HL-60/S4 treated with phorbol 12-myristate 13-acetate at 8.2 ng/mL for 4 days and 3 days (cell line): ENCODE data around the gene COG5.

Experiments used
- in situ Hi-C: fragments of 300-500 bp; cut with MboI; formaldehyde crosslinking; loops from 2 replicates; pipeline ENCODE4 v1.15.0; 2022; ENCODE audit warnings: low sequenced_read_pairs

The COG5 gene

DNA sequence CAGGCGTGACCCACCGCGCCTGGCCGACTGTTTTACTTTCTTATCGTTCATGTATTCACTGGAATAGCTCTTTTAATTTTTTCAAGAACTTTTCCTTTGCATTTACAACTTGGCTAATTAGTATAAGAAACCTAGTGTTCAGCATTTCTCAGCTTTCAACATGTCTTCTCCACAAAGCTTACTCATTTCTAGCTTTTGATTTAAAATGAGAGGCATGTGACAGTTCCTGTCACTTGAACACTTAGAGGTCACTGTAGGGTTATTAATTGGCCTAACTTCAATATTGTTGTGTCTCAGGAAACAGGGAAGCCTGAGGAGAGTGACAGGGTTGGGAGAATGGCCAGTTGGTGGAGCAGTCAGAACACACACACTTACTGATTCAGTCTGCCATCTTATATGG lies 218.9 kb downstream of the COG5 start:
- in situ Hi-C loops: no loop called here

DNA sequence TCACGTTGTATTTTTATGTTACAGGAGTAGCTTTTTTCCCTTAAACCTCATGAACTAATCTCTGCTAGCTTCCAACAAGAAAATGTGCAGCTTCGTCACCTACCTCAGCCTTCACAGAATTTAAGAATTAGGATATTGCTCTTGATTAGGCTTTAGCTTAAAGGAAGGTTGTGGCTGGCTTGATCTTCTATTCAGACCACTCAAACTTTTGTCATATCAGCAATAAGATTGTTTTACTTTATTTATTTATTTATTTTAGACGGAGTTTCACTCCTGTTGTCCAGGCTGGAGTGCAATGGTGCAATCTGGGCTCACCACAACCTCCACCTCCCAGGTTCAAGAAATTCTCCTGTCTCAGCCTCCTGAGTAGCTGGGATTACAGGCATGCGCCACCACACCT lies 219.4 kb downstream of the COG5 start:
- in situ Hi-C loops: no loop called here

DNA sequence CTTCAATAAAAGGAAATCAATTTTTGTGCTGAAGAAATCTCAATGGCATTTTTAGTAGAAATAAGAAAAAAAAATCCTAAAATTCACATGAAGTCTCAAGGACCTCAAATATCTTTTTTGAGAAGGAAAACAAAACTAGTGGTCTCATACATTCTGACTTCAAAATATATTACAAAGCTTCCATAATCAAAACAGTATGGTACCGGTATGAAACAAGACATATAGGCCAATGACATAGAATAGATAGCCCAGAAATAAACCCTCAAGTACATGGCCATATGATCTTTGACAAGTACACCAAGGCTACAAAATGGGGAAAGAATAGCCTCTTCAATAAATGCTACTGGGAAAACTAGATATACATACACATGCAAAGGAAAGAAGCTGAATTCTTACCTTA lies 225.6 kb downstream of the COG5 start:
- in situ Hi-C loops: no loop called here

DNA sequence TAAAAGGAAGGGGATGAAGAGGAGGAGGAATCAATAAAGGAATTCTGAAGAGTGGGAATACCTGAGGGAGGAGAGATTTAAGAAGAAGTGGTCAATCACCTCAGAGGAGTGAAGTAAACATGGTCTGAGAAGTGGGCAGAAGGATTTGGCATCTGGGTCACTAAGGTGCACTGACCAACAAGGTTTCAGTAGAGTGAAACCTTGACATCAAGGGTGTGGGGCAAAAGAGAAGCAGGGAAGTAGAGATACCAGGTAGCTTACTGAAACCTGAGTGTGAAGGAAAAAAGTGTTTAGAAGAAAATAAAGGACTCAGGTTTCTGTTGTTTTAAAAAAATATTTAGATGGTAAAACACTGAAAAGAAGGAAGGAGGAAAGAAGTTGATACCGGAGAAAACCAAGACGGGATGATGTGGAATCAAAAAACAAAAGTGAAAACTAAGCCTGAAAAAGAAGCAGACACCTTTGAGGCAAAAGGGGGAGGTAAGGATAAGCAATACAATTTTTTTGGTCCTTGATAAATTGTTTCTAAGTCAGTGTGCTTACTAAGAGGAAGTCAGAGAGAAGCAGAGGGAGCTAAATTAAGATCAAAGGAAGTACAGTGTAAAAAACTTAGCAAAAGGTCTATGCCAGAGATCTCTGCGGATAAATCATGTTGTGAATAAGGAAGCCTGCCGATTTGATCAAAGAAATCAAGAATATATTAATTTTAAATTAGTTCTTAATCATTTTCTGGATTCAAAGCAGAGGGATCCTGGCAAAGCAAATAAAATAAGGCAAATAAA lies 231.0 kb downstream of the COG5 start:
- in situ Hi-C loops: no loop called here

DNA sequence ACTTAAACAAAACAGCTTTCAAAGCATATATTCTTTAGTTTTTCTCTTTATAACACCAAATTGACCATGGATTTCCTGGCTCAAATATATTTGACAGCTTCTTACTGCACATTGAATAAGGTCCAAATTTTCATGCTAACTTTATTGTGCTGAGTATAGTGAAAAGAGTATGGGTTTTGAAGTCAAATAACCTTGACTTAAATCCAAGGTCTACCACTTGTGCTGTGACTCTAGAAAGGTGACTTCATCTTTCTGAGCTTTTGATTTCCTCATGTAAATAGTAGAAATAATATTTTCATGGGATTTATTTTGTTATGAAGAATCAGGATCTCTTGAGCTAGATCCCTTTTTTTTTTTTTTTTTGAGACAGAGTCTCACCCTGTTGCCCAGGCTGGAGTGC lies 233.2 kb downstream of the COG5 start:
- in situ Hi-C loops: no loop called here

DNA sequence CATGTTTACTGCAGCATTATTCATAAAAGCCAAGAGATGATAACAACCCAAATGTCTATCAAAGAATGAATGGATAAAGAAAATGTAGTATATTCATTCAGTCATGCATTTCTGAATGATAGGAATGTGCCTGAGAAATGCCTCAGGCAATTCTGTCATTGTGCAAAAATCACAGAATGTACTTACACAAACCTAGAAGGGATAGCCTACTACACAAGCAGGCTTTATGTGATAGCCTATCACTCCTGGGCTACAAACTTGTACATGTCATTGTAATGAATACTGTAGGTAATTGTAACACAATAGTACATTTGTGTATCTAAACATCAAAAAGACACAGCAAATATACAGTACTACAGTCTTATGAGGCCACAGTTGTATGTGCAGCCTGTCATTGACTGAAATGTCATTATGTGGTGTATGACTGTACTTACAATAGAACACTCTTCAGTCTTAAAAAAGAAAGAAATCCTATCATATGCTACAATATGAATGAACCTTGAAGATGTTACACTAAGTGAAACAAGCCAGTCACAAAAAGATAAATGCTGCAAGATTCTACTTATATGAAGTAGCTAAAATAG lies 235.6 kb downstream of the COG5 start:
- in situ Hi-C loops: no loop called here

DNA sequence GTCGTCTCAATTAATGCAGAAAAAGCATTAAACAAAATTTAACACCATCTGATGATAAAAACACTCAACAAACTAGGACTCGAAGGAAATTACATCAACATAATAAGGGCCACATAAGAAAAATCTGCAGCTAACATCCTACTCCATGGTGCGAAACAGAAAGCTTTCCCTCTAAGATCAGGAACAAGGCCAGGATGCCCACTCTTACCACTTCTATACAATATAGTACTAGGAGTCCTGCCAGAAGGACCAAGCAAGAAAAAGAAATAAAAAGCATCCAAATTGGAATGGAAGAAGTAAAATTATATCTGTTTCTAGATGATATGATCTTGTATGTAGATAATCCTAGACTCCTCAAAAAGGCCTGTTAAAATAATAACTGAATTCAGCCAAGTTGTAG lies 237.7 kb downstream of the COG5 start:
- in situ Hi-C loops: no loop called here

DNA sequence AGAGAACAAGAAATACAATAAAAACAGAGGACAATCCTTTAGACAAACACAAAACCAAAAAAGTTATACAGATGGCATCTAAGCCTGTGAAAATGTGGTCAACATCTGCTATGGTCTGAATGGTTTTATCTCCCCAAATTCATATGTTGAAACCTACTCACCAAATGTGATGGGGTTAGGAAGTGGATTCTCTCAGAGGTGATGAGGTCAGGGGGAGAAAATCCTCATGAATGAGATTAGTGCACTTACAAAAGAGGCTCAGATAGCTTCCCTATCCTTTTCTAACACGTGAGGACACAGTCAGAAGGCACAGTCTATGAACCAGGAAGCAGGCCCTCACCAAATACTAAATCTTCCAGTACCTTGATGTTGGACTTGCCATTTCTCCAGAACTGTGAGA lies 241.7 kb downstream of the COG5 start:
- in situ Hi-C loops: no loop called here

DNA sequence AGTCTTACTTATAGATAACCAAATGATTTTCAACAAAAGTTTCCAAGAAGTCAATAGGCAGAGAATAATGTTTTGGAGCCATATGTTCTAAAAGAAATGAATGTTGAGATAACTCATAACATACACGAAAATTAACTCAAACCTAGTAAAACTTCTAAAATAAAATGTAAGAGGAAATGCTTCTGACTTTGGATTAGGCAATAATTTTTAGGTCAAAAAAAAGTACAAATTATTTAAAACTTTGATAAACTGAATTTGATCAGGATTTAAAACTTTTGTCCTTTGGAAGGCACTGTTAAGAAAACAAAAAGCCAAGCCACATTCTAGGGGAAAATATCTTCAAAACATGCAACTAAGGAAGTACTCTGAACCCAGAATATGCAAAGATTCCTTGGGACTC lies 242.1 kb downstream of the COG5 start:
- in situ Hi-C loops: no loop called here

DNA sequence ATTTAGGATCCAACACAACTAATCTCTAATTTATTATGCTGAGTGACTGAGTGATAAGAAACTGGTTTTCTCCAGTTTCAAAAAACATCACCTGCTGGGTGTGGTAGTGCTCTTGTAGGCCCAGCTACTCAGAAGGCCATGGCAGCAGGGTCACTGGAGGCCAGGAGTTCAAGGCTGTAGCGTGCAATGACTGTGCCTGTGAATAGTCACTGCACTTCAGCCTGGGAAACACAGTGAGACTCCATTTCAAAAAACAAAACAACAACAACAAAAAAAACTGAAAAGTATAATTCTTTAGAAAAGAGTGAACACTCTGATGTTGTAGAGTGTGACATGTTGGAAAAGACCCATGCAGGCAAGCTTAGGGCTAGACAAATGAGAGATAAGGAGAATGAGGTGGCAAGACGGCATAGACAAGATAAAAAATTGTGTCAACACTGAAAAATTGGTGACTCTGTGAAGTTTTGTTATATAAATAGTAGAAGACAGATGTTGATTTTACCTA lies 243.9 kb downstream of the COG5 start:
- in situ Hi-C loops: no loop called here

DNA sequence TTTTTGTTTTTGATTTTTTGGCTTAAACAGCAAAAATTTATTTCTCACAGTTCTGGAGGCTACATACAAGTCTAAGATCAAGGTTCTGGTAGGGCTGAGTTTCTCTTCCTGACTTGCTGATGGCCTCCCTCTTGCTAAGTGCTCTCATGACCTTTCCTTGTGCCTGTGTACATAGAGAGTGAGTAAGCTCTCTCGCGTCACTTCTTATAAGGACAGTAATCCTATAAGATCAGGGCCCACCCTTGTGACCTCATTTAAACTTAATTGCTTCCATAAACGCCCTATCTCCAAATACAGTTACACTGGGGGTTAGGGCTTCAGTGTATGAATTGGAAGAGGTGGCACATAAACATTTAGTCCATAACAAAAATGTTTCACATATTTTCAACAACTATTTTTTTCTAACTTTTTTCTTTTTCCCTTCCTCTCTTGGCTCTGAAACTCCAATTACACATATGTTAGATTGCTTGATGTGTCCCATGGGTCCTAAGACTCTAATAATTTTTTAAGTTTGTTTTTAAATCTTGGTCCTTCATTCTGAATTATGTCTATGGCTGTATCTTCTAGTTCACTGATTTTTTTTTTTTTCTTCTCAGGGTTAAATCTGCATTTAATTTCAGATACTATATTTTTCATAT lies 245.1 kb downstream of the COG5 start:
- in situ Hi-C loops: no loop called here

DNA sequence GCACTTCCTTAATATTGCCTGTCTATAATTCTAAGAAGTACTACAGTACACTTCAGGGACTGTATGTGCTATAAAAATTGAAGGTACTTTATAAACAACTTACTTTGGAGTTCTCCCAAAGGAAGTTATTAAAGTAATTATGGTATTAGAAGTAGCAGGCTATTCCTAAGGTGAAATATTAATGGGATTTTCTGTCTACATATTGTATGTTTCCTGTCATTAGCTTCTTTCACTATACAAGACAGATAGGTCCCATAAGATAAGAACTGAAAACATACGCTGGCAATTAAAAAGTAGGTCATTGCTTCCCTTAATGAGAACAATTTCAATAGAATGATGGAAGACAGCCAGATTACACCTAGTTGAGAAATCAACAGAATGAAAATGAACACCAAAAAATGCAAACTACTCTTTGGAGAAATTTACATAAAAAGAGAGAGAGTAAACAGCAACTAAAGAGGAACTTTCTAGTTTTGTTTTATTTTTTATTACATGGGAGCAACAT lies 248.0 kb downstream of the COG5 start:
- in situ Hi-C loops: no loop called here

DNA sequence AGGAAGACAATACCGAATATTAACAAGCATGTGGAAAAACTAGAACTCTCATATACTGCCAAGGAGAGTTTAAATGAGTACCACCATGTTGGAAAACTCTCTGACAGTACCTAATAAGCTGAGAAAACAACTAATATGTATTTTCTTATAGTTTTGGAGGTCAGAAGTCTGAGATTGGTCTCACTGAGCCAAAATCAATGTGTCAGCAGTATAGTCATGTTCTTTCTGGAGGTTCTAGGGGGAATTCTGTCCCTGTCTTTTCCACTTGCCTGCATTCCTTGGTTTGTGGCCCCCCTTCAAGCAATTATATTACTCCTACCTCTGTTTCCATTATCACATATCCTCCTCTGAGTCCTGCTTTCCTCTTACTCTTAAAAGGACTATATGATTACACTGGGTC lies 250.4 kb downstream of the COG5 start:
- in situ Hi-C loops: no loop called here

DNA sequence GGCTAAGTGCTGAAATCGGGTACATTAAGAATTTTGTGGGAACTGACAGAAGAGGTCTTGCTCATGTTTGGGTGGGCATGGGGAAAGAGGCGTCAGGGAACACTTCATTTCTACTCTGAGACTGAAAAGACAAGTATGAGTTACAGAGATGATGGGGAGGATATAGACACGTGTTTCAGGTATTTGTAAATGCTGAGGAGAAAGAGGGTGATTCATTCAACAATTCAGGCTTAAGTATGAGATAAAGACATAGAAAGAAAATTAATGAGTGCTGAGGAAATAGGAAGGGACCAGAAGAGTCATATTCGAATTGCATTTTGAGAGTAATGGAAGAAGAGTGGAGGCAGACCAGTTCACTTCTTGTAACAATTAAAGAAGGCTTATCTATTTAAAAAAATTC lies 251.3 kb downstream of the COG5 start:
- in situ Hi-C loops: no loop called here

DNA sequence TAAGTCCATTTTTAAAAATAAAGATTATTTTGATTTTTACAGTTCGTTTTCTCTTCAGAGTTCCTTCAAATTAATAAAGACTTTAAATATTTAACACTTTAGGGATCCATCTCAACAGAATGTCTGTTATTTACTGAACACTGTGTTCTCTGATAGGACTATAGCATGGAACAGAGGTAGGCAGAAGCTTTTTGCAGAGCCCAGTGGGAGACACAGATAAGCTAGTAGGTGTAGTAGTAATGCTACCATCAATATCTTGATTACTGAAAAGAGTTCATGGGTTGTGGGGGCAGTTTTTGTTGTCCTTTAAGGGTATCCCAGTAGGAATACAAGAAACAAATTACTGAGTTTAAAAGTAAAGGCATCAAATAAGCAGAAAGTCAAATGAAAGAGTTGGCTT lies 254.4 kb downstream of the COG5 start:
- in situ Hi-C loops: no loop called here

DNA sequence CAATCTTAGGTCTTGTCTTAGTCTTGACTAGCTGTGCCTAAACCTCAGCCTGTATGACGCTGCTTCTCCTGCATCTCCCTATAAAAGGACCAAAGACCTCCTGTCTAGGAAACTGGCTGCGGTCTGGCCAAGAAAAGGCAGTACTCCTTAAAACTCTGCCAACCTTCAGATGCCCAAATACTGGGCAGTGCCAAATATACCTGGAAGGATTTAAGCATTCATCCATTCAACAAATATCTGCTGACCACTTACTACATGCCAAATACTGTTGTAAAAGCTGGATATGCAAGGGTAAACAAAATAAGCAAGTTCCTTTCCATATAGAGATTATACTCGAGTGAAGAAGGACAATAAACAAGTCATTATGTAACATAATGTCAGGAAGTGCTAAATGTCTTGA lies 259.1 kb downstream of the COG5 start:
- in situ Hi-C loops: no loop called here

DNA sequence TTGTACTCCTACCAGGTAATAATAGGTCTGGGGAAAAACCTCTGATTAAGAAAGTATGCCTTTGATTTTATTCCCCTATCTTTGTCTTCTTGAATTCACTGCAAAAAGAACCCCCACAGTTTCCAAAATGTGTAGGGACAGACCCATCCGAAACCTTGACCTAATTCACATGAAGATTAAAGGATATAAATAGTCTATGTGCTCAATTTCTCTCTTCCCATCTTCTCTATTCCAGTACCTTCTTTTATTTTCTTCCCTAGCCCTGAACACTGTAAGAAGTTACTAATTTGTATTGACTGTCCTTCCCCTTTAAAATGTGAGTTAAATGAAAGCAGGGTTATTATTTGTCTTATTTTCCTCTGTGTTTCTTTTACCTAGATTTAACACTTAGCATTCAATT lies 259.7 kb downstream of the COG5 start:
- in situ Hi-C loops: no loop called here

DNA sequence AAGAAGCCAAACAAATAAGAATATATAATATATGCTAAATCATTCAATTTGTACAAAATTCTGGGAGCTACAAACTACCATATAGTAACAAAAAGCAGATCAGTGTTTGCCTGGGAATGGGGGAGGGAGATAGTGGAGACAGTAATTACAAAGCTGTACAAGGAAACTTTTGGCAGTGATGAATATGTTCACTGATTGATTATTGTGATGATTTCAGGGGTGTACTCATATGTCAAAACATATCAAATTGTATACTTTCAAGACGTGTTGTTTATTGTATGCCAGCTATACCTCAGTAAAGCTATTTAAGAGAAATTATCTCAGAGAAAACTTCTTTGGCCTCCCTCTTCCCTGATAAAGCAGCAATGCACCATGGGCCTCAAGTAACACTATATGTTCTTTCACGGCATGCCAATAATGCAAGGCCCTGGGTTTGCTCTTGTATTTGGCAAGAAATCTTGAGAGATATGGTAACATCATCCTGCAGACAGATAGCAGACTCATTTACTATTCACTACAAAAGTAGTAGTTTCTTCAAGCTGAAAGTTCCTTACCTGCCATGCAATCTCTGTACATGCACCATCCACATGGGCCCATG lies 261.4 kb downstream of the COG5 start:
- in situ Hi-C loops: no loop called here

DNA sequence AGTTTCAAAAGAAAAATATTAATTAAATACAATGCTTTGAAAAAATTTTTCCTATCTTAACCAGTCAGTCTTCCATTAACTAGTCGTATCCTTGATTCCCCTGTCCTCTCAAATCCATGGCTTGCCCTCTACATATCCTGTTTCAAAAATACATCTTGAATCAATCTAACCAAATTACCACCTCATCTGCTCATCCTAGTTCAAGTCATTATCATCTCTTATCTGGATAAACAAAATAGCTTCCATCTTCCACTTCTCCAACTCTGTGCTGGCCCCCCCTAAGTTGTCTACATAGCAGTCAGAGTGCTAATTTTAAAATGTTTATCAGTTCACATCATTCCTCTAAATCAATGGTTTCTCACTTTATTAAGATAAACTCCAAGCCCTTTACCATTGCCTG lies 269.5 kb downstream of the COG5 start:
- in situ Hi-C loops: no loop called here

DNA sequence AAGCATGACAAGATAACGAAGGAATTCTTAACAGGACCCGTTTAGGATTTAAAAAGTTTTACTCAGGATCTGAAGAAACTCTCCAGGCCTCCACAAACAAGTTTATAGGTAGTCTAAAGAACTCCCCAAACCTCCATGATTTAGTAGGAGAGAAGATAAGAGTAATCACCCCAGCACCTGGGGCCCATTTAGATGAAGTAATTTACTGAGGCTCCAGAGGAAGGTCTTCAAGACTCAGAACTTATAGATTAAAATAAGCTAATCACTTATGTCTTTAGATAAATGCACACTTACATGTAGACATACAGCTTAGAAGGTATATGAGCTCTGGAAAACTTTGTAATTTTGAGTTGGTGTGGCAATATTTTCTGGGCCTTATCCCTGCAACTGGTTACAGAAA lies 271.1 kb downstream of the COG5 start:
- in situ Hi-C loops: no loop called here

DNA sequence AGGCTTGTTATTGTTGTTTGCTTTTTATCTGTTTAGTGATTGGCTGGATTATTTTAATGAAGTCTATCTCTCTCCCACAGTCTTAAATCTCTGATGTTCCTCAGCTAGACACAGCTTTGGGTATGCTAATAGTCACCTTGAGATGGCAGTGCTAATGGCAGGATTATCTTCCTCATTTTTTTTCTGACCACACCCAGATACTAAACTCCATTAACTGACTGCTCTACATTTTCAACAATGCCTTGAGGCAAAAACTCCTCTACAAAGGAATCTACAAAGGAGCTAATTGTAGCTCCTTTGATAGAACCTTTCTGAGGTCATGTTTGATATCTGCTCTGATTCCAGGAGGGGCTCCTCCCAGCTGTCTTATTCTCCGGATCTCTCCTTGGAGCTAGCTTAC lies 272.3 kb downstream of the COG5 start:
- in situ Hi-C loops: no loop called here
